Suprapubic skin (tissue), 4 donors: ENCODE results near the gene RARB.

Experiments
- EP300 ChIP-seq: sonication (generic); formaldehyde crosslinking; IDR thresholded peaks from one replicate; pipeline ENCODE4 v1.6.1; 2017; ENCODE audit warnings: antibody characterized with exemption
- POLR2A ChIP-seq, 2 donors: fragments of 450-650 bp; IDR thresholded peaks; one replicate each; pipeline ENCODE4 v1.6.1; 2017; ENCODE audit warnings: antibody characterized with exemption in 2 of 2, mild to moderate bottlenecking in 2 of 2, moderate library complexity in 2 of 2
- POLR2AphosphoS5 ChIP-seq, 3 donors: sonication (generic); formaldehyde crosslinking; IDR thresholded peaks; one replicate each; pipeline ENCODE4 v1.6.1; 2017; ENCODE audit warnings: antibody characterized with exemption in 3 of 3
- TF ChIP-seq, protein P1 (sequence below), 2 donors: fragments of 200-600 bp in 1 of 2; fragments of 450-650 bp in 1 of 2; sonication (generic) in 1 of 2; IDR thresholded peaks; one replicate each; pipeline ENCODE4 v1.5.1; 2016 to 2019; ENCODE audit warnings: antibody characterized with exemption in 2 of 2, mild to moderate bottlenecking in 1 of 2, moderate library complexity in 1 of 2

DNA sequence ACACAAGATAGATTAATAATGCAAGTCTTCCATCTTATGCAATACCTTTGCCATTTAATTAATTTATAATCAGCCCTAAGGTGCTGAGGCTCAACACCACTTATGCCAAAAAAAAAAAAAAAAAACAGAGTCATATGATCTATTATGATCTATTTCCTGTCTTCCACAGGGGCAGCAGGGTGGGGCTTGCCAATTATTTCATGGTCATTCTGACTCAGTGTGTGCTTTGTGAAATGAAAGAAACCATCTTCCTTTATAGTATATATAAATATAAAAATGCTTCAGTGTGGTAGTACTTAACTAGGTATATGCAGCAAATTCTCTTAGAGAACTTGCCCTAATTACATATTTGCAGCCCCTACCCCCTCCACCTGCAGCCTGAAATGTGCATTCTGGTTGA lies 7.2 kb upstream of the RARB start:
- TF ChIP-seq POLR2A (IDR thresholded peaks at IDR 0.05) (no peak), POLR2AphosphoS5 (IDR thresholded peaks at IDR 0.05) (no peak), EP300 (no peak)
- TF ChIP-seq, protein P1, sequence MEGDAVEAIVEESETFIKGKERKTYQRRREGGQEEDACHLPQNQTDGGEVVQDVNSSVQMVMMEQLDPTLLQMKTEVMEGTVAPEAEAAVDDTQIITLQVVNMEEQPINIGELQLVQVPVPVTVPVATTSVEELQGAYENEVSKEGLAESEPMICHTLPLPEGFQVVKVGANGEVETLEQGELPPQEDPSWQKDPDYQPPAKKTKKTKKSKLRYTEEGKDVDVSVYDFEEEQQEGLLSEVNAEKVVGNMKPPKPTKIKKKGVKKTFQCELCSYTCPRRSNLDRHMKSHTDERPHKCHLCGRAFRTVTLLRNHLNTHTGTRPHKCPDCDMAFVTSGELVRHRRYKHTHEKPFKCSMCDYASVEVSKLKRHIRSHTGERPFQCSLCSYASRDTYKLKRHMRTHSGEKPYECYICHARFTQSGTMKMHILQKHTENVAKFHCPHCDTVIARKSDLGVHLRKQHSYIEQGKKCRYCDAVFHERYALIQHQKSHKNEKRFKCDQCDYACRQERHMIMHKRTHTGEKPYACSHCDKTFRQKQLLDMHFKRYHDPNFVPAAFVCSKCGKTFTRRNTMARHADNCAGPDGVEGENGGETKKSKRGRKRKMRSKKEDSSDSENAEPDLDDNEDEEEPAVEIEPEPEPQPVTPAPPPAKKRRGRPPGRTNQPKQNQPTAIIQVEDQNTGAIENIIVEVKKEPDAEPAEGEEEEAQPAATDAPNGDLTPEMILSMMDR (IDR thresholded peaks at IDR 0.05): no peak
